ENCODE results near the gene CTDSP2.

DNA sequence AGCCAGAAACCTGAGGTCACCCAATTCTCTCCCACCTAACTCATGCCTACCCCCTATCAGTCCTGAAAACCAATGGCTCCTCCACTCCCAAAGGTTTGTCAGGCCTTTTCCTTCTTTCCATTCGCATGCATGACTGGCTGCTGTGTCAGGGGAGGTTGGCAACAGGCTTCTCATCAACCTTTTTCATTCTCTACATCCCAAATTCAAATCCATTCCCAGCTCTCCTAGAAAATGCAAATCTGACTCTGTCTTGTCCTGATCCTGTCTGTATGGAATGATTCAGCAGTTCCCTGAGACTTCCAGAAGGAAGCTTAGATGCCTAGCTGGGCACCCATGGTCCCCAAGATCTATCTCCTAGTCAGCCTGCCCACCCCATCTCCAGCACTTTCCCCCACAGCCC, 5.0 kb upstream of the CTDSP2 start:
- TF ChIP-seq CTCF (IDR thresholded peaks at IDR 0.05) (no peak), EP300 (IDR thresholded peaks at IDR 0.05) (no peak)

Data from upper lobe of left lung (tissue), 4 donors.